GM04503 (cell line): ENCODE results near the gene SPATA20.

Experiments used
- DNase-seq: peaks from one replicate; pipeline ENCODE4 v3.0.0-alpha.2; 2012; ENCODE audit warnings: low read depth

The SPATA20 gene

DNA sequence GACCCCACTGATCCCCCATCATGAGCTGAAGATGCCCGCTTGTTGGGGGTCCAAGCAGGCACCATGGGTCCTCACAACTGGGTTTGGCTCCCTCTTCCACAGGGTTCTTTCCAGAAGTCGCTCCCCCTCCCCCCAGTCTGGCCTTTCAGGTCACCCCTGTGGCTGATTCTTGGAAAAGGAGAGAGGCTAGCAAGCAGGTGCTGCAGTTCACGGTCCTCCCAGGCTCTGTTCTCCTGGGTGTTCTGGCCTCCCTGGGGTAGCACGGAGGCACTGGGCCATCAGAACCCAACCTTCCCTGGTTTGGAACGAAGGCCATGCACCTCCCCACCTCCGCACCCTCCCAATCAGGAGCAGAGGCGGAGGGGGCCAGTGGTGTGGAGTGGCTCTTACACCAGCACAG lies 32.4 kb downstream of the SPATA20 start:
- no peak for DNase-seq

DNA sequence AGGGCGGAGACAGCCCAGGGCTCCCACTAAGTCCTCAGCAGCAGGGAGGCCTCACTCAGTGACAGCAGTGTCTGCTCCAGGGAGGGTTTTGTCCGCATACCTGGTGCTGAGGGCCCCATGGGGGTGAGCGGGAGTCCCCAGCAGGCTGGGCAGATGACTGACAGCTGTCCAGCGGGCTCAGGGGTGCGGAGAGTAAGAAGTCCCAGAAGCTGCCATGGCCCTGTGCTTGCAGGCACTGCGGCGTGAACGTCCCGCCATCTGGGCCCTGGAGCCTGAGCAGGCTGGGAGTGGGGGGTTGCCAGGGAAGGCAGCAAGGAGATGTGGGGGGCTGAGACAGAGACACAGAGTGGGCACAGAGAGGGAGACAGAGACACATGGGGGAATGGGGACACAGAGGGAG lies 33.7 kb downstream of the SPATA20 start:
- DNase-seq: no peak

DNA sequence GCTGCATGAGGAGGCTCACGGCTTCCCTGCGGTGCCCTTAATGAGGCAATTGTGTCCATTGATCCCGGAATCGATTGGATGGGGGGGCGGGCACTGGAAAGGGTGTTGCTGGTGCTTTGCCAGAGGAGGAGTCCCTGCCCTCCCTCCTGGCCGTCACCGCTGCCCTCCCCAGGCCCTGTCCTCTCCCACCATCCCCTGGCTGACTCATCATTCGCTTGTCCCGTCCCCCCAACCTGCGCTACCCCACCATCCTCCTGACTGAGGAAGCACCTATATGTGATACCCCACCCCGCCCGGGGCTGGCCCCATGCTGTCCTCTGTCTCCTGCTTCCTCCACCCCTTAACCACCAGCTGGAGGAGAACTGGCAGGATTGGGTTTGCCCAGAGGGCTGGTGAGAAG lies 34.3 kb downstream of the SPATA20 start:
- DNase-seq: no peak

DNA sequence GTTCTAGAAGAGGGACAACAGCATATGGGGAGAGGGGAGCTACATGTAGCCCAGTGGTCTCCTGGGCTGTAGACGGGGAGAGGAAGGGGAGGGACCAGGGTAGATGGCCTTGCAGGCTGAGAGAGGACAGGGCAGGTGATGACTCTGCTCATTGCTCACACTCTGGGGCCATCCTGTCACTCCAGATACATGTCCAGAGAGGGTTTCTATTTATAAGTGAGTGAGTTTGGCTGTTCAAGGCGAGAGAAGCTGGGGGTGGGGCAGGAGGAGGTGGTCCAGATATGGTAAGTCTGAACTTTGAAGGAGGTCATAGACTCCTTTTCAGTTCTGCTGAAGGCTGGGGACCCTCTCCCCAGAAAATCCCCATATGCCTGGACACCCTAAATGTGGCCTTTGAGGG lies 35.8 kb downstream of the SPATA20 start:
- DNase-seq: no peak

DNA sequence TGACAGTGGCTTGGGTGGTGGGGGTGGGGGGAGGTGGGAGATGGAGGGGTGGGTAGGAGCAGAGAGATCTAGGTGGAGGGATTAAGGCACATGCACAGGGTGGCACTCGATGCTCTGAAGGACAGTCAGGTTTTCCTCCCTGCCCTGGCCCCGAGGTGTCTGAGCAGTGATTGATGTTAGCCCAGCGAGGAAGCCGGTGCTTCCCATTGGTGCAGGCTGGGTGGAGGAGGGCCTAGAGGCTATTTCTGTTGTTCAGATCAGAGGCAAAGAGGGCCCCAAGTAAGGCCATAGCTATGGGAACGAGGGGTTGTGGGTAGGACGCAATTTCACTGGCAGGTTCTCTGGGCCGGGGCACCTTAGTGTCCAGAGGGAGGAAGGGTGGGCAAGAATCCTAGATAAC lies 36.7 kb downstream of the SPATA20 start:
- no peak for DNase-seq

DNA sequence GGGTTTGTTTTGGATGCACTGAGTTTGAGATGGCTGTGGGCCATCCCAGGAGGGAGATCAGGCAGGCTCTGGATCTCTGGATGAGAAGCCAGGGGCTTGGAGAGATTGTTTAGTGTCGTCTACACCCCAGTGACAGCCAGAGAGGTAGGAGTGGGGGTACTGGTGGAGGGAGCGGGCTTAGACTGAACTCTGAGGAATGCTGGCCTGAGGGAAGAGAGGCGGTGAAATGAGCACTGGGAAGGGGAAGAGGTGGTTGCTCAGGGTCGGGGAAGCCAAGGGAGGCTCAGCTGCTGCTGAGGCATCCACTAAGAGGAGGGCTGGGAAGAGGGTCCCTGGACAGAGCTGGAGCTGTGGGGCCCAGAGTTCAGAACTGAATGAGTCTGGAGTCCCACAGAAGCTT lies 37.1 kb downstream of the SPATA20 start:
- no peak for DNase-seq

DNA sequence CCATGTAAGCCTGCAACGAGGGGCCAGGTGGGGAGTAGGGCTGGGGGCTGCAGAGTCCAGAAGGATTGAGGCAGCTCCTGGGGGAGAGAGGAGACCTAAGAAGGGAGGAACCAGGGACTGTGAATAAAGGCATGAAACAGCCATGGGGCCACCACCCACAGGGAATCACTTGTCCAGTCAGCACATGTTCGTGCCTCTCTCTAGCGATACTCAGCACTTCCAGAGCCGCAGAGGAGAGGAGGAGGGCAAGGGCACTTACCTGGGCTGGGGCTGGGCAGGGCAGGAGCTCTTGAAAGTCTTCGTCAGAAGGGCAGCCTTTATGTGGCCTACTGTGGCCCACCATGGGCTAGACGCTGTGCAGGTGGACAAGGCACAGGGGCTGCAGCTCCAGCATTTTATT lies 37.8 kb downstream of the SPATA20 start:
- no peak for DNase-seq

DNA sequence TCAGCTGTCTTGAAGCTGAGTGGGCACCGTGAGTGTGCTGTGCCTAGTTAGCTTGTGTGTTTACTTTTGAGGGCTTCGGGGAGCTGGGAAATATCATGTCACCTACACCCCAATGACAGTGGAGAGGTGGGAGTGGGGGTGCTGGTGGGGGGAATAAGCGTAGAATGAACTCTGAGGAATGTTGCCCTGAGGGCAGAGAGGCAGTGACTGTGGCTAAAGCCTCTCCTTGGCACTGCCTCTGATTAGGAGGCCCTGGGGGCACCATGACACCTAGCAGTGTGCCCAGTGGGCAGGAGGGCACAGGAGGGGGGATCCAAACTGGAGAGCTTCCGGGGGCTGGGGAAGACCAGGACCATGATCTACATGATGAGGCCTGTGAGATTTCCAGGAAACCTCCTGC lies 38.4 kb downstream of the SPATA20 start:
- no peak for DNase-seq

DNA sequence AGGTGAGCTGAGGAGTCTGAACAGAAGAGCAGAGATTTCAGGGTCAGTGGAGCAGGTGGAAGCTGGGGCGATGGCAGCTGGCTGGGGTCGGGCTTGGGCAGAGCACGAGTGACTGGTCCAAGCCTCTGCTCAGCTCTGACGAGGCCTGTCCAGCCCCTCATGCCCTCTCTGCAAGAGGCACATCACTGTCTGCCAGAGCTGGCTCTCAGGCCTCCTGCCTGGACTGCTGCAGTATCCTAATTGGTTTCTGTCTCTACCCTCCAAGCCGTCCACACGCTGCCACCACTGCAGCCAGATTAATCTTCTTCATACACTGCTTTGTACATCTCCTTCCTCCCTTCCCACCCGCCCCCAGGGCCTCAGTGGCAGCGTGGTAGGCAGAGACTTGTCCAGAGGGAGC lies 38.9 kb downstream of the SPATA20 start:
- DNase-seq: no peak

DNA sequence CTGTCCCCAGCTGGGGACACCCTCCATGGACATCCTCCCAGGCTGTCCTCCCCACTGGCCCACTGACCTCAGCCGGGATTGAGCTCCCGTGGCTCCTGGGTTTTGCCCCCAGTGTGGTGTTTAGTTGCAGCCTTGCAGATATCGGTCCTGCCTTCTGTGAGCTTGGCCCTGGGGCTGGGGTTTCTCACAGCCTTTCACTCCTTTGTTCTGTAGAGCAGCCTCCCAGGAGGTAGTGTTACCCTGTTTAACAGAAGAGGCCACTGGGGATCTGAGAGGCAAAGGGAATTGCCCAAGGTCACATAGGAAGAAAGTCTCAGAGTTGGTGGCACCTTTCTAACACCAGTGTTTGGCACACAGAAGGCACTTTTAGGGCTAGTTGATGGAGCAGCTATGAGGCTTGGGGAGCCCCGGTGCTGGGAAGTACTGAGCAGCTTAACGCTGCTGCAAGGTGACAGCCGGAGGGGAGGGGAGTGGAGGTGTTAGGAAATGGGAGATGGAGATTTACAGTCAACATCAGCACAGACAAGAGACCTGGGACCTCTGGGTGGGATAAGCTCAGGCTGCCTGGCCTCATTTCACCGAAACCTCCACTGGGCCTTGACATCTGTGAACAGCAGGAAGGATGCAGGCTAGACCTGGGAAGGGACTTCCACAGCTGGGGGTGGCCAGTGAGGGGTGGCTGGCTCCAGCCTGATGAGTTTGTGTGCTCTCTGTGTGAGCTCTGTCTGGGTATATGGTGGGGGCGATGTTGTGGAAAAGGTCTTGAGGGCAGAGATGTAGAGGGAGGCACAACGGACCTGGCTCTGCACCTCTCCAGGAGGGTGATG lies 39.7 kb downstream of the SPATA20 start:
- no peak for DNase-seq

DNA sequence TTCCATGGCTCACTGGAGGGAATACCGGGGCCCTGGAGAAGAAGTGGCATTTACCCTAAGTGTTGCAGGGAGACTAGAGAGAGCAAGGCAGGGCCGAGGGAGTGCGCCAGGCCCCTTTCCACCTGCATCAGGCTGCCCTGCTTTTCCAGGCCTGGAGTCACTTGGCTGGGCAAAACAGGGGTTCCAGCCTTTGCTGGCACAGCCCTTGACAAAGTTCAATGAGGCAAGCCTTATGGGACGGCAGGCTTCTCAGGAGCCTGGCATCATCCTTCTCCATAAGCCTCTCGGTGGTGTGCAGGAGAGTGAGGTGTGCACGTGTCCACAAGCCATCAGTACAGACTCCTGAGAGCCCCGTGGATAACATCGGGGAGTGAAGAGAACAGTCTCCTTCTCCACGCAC lies 40.6 kb downstream of the SPATA20 start:
- DNase-seq: no peak

DNA sequence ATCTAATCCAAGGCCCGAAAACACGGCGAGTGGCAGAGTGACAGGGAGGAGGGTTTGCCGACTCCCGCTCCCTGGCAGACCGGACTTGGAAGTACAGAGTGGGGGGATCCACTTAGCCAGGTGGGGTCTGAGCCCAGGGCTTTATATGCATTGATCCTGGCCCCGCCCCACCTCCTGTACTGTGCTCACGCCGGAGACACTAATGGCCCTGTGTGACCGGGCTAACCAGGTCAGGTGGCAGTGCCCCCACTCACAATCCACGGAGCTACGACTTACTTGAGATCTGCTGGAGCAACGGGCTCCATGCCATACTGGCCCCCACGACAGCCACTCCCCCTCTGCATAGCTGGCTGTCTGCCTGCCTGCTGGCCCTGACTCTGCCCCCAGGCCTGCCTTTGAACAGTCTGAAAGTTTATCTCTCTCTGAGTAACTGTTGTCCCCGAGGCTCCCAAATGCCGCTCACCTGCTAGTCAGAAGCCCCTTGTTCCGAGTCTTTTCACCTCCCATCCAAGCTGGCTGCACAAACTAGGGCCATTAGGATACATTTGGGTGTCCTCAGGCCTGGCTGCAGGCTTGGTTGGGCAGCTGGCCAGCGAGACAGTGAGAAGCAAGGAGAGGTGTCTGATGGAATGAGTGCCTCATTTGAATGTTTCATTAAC lies 41.5 kb downstream of the SPATA20 start:
- DNase-seq: no peak

DNA sequence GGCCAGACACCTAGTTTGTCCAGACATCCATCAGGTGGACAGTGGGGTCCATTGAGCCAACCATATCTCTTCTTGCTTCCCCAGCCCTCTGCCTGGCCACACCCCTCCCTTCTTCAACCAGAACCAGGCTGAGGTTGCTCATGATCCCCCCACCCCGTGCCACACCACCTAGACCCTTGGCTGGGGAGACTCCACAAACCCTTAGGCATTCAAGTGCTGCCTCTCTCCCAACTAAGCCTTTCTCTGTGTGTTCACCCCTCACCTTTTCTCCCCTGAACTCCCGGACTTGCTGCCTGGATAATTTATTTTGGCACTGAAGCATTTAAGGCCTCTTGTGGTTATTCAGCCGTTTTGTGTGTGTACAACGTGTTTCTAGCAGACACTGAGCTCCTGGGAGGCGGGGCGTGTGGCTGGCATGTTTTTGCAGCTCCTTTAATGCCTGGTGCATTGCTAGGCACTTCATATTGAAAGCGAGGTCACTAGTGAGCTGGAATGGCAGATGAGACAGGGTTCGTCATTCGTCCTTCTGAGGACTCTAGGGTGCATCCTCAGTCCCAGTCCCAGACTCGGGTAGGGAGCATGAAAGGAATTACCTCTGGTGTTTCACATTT lies 42.2 kb downstream of the SPATA20 start:
- no peak for DNase-seq

DNA sequence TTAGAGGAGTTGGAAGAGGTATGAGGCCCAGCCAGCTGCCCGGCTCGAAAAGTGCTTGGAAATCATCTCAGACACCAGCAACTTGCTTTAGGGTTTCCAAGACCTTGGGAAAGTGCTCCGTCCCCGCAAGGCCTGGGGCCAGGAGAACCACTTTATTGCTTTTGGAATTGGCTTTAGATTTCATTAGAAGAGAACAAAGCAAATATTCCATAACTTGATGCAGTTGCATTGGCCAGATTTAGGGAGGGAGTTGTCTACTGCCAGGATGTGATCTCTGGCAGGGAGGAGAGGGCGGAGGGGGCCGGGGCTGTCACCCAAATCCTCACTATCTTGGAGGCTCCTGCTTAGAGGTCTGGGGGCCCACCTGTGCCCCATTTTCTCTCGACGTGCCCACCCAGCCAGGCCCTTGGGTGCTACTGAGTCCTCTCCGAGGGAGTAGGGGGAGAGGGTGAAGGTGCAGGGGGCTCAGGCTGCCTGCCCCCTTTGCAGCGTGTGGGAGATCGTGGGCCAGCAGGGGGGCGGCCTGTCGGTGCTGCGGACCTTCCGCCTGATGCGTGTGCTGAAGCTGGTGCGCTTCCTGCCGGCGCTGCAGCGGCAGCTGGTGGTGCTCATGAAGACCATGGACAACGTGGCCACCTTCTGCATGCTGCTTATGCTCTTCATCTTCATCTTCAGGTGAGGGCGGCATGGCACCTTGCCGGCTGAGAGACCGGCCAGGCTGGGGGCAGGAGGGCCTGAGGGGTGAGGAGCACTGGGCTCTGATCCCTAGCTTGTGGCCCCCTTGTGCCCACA lies 44.2 kb downstream of the SPATA20 start:
- no peak for DNase-seq

DNA sequence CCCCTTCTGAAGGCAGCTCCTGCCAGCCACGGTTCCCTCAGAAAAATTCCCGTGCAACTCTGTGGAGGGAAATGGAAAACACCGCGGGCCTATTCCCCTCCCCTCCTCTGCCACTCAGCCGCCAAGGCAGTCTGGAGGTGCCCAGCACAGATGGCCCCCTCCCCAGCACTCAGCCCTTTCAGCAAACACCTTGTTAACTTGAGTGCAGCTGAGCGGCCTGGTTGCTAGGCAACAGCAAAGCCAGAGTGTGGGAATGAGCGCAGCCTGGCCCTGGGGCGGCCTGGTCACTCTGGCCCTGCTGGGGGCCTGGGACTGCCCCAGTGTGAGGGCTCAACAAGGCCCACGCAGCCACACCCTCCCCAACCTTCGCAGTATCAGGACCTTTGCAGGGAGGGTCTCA lies 46.3 kb downstream of the SPATA20 start:
- DNase-seq: no peak

DNA sequence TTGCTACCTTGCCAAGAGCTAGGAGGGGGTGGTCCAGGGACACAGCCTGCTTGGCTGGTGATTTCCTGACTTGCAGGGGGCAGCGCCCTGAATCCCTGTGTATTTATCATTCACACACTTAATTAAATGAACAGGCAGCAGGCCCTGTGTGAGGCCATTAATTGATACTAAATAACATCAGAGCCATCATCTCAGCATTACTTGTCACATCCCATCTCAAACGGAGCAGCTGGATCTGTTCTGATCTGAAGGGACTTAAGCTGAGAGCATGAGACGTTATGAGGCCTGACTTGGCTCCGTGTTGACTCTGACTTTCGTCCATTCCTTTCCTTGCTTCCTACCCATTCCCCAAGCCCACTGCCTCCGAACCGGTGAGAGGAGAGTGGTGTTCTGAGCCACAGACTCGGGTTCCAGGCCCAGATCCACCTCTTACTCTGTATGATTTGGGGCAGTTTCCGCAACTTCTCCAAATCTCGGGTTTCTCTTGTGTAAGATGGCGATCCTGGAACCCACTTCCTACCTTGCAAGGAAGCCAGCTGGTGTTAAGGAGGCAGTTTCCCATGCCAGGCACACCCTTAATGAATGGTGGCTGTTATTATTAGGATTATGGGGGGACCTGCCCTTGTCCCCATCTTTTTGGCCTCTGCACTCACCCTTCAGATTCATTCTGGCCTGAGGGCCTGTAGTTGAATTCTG lies 47.3 kb downstream of the SPATA20 start:
- DNase-seq: no peak

DNA sequence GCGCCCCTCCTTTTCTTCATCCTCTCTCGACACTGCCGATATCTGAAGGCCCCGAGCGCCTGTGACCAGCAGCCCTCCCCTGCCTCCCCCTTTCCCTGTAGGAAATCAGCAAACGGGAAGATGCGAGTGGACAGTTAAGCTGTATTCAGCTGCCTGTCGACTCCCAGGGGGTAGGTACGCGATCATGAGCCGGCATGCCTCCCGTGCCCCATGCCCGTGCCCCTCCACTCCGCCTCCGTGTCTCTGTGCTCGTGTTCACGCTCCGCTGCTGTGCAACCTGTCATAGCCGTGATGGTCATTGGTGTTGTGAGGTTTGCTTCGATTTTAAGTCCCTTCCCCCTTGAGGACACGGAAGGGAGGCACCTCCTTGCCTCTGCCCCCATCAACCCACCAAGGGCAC lies 47.9 kb downstream of the SPATA20 start:
- no peak for DNase-seq

DNA sequence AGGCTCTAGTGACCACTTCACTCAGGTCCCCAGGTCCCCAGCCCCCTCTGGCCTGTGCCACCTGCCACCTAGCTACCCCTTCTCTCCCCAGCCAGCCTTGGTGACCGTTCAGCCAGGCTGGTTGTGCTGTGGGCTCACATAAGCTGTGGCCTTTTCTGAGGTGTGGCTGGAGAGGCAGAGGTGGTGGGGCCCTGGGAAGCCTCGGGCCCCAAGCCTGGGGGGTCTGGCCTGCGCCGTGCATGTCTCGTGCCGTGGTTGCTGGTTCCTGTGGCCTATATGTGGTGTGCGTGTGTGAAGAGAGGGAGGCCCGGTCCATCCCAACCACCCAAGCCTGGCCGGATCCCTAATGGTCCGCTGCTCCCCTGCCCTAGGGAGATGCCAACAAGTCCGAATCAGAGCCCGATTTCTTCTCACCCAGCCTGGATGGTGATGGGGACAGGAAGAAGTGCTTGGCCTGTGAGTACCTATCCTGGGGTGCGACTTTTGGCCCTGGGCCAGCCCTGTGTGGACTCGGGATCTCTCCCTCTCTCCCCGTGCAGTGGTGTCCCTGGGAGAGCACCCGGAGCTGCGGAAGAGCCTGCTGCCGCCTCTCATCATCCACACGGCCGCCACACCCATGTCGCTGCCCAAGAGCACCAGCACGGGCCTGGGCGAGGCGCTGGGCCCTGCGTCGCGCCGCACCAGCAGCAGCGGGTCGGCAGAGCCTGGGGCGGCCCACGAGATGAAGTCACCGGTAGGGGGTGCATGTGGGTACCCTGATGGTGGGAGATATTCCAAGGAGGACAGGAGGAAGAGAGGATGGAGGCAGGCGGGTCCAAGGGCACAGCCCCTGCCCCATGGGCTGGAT lies 49.4 kb downstream of the SPATA20 start:
- DNase-seq: no peak

DNA sequence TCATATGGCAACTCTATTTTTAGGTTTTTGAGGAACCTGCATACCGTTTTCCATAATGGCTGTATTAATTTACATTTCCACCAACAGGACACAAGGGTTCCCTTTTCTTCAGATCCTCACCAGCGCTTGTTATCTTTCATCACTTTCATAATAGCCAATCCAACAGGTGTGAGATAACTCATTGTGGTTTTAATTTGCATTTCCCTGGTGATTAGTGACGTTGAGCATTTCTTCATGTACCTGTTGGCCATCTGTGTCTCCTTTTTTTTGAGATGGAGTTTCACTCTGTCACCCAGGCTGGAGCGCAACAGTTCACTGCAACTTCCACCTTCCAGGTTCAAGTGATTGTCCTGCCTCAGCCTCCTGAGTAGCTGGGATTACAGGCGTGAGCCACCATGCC lies 51.5 kb downstream of the SPATA20 start:
- DNase-seq: no peak

DNA sequence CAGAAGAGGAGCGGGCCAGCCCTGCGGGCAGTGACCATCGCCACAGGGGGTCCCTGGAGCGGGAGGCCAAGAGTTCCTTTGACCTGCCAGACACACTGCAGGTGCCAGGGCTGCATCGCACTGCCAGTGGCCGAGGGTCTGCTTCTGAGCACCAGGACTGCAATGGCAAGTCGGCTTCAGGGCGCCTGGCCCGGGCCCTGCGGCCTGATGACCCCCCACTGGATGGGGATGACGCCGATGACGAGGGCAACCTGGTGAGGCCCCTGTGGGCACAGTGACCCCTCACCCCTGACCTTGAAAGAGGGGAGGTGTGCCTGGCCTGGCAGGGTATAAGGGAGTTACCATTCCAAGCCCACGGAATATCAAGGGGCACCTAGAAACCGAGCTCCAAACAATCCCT lies 52.6 kb downstream of the SPATA20 start:
- DNase-seq: no peak

DNA sequence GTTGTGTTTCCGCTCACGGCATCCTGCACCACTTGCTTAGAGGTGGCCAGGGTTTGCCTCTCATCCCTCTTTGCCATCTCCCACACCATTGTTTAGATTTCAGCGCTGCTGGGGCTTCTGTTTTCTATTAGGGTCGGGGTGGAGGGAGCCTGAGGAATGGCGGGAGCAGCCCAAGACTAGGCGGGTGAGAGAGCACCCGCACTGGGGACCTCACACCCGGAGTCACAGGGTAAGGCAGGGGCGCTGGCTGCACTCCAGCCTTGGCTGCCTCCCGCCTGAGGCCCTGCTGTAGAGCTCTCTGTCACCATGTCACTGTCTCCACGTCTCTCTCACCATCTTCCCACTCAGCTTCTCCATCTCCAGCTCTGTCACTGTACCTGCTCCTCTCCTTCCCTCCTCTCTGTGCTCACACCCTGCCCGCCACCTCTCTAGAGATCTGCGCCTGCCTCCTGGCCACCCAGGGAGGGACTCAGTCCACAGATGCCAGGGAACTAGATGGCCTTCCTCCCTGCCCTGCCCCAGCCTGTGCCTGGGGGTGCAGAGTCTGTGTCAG lies 54.9 kb downstream of the SPATA20 start:
- DNase-seq: no peak
